Measurements from ENCODE around the gene PARP11.

- no peak for TF ChIP-seq CTCF (IDR thresholded peaks at IDR 0.05)
- TF ChIP-seq POLR2A (IDR thresholded peaks at IDR 0.05), result no peak
Observed at GRCh38 chr12:3871356-3871755, 1.8 kb downstream of the PARP11 start.

Measured in esophagus squamous epithelium (tissue), 4 donors.